ENCODE measurements around the gene SLC25A23. TPM values are rescaled to one million over a fixed set of nuclear protein-coding genes. Genes with fewer than 3 reads are reported as not detected.

SLC25A23 gene
- polyA plus RNA-seq, 3 donors: 63.5 to 77.5 (median 70.3) TPM

GRCh38 chr19:6392221-6393073 is 67.1 kb downstream of the SLC25A23 start:
- no peak for DNase-seq (ENCODE audit: extremely low read depth in 1 of 11, low read depth in 9 of 11, low spot score in 4 of 11)

Other genes starting within 250 kb of the SLC25A23 start
- gene MLLT1, start 179.8 kb downstream of the SLC25A23 start, polyA plus RNA-seq (ENCODE audit: insufficient read length in 3 of 3): 100 to 1,000 TPM in 2 of 3 donors, 10 to 100 TPM in 1; 70.2 to 116 (median 102) TPM
- under 1 TPM in 2 of 3 donors, not detected in 1; 0.17 to 0.23 TPM for gene ACER1, start 126.2 kb downstream of the SLC25A23 start, polyA plus RNA-seq (ENCODE audit: insufficient read length in 3 of 3)
- 10 to 100 TPM; 53.5 to 71.0 (median 63.9) TPM for gene CLPP, start 98.3 kb downstream of the SLC25A23 start, polyA plus RNA-seq (ENCODE audit: insufficient read length in 3 of 3)
- 10 to 100 TPM; 35.2 to 72.2 (median 70.4) TPM for gene ALKBH7, start 87.0 kb downstream of the SLC25A23 start, polyA plus RNA-seq (ENCODE audit: insufficient read length in 3 of 3)
- gene PSPN, start 83.9 kb downstream of the SLC25A23 start, polyA plus RNA-seq (ENCODE audit: insufficient read length in 3 of 3): 1 to 10 TPM; 2.7 to 2.9 (median 2.8) TPM
- 100 to 1,000 TPM in 1 of 3 donors, 10 to 100 TPM in 2; 80.3 to 103 (median 100.0) TPM for gene GTF2F1, start 66.6 kb downstream of the SLC25A23 start, polyA plus RNA-seq (ENCODE audit: insufficient read length in 3 of 3)
- 100 to 1,000 TPM; 273 to 347 (median 314) TPM for gene KHSRP, start 35.0 kb downstream of the SLC25A23 start, polyA plus RNA-seq (ENCODE audit: insufficient read length in 3 of 3)
- 1 to 10 TPM in 2 of 3 donors, under 1 TPM in 1; 0.50 to 2.0 (median 1.6) TPM for gene SLC25A41, start 26.0 kb downstream of the SLC25A23 start, polyA plus RNA-seq (ENCODE audit: insufficient read length in 3 of 3)
- 10 to 100 TPM; 21.7 to 41.8 (median 32.0) TPM for gene CRB3, start 4.5 kb upstream of the SLC25A23 start, polyA plus RNA-seq (ENCODE audit: insufficient read length in 3 of 3)
- 10 to 100 TPM; 37.1 to 40.5 (median 40.0) TPM for gene DENND1C, start 22.0 kb upstream of the SLC25A23 start, polyA plus RNA-seq (ENCODE audit: insufficient read length in 3 of 3)
- gene TUBB4A, start 42.5 kb upstream of the SLC25A23 start, polyA plus RNA-seq (ENCODE audit: insufficient read length in 3 of 3): 10 to 100 TPM; 29.5 to 34.2 (median 31.4) TPM
- gene TNFSF9, start 71.2 kb upstream of the SLC25A23 start, polyA plus RNA-seq (ENCODE audit: insufficient read length in 3 of 3): under 1 TPM; 0.26 to 0.42 (median 0.36) TPM
- gene CD70, start 131.4 kb upstream of the SLC25A23 start, polyA plus RNA-seq (ENCODE audit: insufficient read length in 3 of 3): under 1 TPM in 1 of 3 donors, not detected in 2; 0.19 TPM
- under 1 TPM in 2 of 3 donors, not detected in 1; 0.04 to 0.06 TPM for gene TNFSF14, start 210.4 kb upstream of the SLC25A23 start, polyA plus RNA-seq (ENCODE audit: insufficient read length in 3 of 3)